Camera-type eye (tissue), 1 donor: ENCODE measurements around the gene FLYWCH2. TPM values are rescaled to one million over a fixed set of nuclear protein-coding genes. Genes with fewer than 3 reads are reported as not detected.

ENCODE experiments used
- total RNA-seq: library from RNA; depleted of rRNA; stranded (reverse); fragments of >200 nt; gene quantifications from one replicate; pipeline ENCODE4 v1.2.3, GENCODE V29; 2014

Gene FLYWCH2, protein sequence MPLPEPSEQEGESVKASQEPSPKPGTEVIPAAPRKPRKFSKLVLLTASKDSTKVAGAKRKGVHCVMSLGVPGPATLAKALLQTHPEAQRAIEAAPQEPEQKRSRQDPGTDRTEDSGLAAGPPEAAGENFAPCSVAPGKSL
- 46.7 TPM for total RNA-seq

DNA sequence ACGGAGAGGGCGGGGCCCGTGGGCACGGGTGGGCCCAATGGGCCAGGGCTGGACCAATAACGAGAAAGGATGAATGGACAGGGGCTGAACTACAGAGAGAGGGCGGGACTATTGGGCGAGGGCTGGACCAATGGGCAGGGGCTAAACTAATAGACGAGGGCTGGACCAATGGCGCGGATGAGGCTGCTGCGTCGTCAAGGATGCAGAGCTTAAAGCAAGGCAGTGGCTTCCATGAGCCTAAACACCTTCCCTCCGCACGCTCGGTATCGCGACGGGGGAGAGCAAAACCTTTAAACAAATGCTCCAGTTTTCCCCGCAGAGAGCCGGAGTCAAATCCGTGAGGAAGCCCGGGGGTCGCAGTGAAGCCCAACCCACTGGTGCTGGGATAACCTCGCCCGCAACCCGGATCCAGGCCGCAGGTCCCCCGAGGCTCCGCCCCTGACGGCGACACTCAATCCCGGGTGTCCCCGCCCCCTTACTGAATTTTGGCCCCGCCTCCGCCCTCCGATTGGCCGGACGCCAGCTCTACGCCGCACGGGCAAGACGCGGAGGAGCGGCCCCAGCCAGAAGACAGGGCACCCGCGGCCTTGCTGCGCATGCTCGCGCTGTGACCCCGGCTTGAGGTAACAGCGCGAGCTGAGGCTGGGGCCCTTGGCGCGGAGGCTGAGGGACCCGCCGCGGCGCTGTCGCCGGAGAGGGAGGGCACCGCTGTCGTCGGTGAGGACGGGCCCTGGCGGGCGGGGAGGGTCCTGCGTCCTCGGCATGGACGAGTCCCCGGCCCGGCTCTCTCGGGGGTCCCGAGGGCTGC lies at the start of gene FLYWCH2:
FLYWCH2 (plus strand) TSS at position 566 of the 808 bp plus-strand sequence. CDS start 13,235 bp downstream, outside the sequence.

DNA sequence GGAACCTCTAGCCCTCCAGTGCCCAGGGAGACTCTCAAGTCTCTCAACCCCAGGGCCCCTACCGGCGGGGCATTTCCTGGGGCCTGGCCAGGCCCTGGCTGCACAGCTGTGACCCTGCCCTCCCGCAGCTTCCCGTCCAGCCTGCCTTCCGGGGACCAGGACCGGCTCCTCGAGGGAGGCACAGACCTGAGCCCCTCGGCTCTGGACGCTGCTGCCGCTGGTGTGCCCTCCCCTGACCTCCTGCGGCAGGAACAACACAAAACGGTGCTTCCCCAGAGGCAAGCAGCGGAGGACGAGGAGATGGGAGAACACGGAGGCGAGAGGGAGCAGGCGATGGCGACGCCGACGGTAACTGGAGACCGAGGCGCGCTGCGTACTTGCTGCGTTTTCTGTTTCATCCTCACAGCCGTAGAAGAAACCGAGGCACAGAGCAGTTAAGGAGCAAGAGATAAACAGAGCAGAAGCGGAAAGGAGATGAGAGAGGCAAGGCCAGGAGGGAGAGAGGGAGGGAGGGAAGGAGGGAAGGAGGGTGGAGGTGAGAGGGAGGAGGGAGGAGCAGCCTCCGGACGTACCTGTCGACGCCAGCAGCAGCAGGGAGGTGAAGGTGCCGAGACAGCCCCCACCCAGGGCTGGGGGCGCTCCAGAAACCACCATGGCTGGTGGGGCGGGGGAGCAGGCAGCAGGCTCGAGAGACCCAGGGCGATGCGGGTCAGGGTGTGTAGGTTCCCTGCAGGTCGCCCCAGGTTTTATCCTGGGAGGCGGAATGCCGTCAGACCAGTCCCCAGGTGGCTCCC lies 25.4 kb upstream of the FLYWCH2 start, which contains the start of gene PRSS22:
PRSS22 (minus strand) TSS at position 720 of the 794 bp plus-strand sequence; CDS start at position 654, 66 bp downstream.

GRCh38 chr16:2911638-2912329 lies 28.8 kb downstream of the FLYWCH2 start, which contains the start of gene FLYWCH1:
Gene FLYWCH1 (plus strand): TSS chr16:2911931. CDS start chr16:2929686, 17,755 bp downstream.

Other genes with a start within 250 kb of the FLYWCH2 start
- gene KCTD5, start 200.7 kb upstream of the FLYWCH2 start, total RNA-seq, result 36.1 TPM
- gene PRSS27, start 163.0 kb upstream of the FLYWCH2 start, total RNA-seq, result 2.0 TPM
- gene SRRM2, start 130.6 kb upstream of the FLYWCH2 start, total RNA-seq, result 265 TPM
- 283 TPM for gene ELOB, start 105.9 kb upstream of the FLYWCH2 start, total RNA-seq
- 2.9 TPM for gene PRSS33, start 95.7 kb upstream of the FLYWCH2 start, total RNA-seq
- gene PRSS41, start 84.7 kb upstream of the FLYWCH2 start, total RNA-seq, result not detected
- not detected for gene PRSS21, start 66.0 kb upstream of the FLYWCH2 start, total RNA-seq
- 4.8 TPM for gene ZG16B, start 52.9 kb upstream of the FLYWCH2 start, total RNA-seq
- 1.2 TPM for gene PRSS22, start 25.0 kb upstream of the FLYWCH2 start, total RNA-seq
- 35.2 TPM for gene FLYWCH1, start 28.7 kb downstream of the FLYWCH2 start, total RNA-seq
- 1.6 TPM for gene KREMEN2, start 81.1 kb downstream of the FLYWCH2 start, total RNA-seq
- 23.0 TPM for gene PAQR4, start 86.1 kb downstream of the FLYWCH2 start, total RNA-seq
- 8.2 TPM for gene PKMYT1, start 97.2 kb downstream of the FLYWCH2 start, total RNA-seq
- gene CLDN9, start 129.7 kb downstream of the FLYWCH2 start, total RNA-seq, result not detected
- gene CLDN6, start 135.0 kb downstream of the FLYWCH2 start, total RNA-seq, result not detected
- gene TNFRSF12A, start 137.2 kb downstream of the FLYWCH2 start, total RNA-seq, result 10.3 TPM
- gene HCFC1R1, start 140.7 kb downstream of the FLYWCH2 start, total RNA-seq, result 10.0 TPM
- 10.3 TPM for gene THOC6, start 140.8 kb downstream of the FLYWCH2 start, total RNA-seq
- gene BICDL2, start 153.7 kb downstream of the FLYWCH2 start, total RNA-seq, result 3.1 TPM
- gene MMP25, start 163.3 kb downstream of the FLYWCH2 start, total RNA-seq, result 2.1 TPM
- gene IL32, start 182.4 kb downstream of the FLYWCH2 start, total RNA-seq, result 33.9 TPM
- gene ZSCAN10, start 216.1 kb downstream of the FLYWCH2 start, total RNA-seq, result not detected
- 19.0 TPM for gene ZNF205, start 229.4 kb downstream of the FLYWCH2 start, total RNA-seq